ENCODE results near the gene PNMT. TPM values are rescaled to one million over a fixed set of nuclear protein-coding genes. Genes with fewer than 3 reads are reported as not detected.

PNMT gene
- total RNA-seq, 1 donor from 2014 or later = 2.4 TPM

GRCh38 chr17:39639043-39639442 lies 29.2 kb upstream of the PNMT start:
- no peak for DNase-seq (ENCODE audit: extremely low spot score, unreplicated experiment)
- no peak overlapping the region for H3K4me3 Mint-ChIP-seq (ENCODE audit: unreplicated experiment)
- no peaks in the 10 kb centered on the region for H3K27me3 Mint-ChIP-seq (ENCODE audit: unreplicated experiment)
- H3K9me3 Mint-ChIP-seq (ENCODE audit: unreplicated experiment) = no peaks in the 10 kb centered on the region
- H3K4me1 Mint-ChIP-seq (ENCODE audit: unreplicated experiment) = peaks cover 56% of the 10 kb centered on the region
- TF ChIP-seq CTCF (IDR thresholded peaks at IDR 0.05) = no peak
- no peaks in the 10 kb centered on the region for H3K36me3 Mint-ChIP-seq (ENCODE audit: unreplicated experiment)
- H3K27ac Mint-ChIP-seq (ENCODE audit: unreplicated experiment) = no peak overlapping the region

- Mint-ChIP-seq H3K4me1 (ENCODE audit: unreplicated experiment) (peaks cover 53% of the 10 kb centered on the region), H3K27ac (ENCODE audit: unreplicated experiment) (no peak overlapping the region)
Observed at GRCh38 chr17:39639566-39640458, 28.4 kb upstream of the PNMT start.

GRCh38 chr17:39640591-39641031 lies 27.6 kb upstream of the PNMT start:
- Mint-ChIP-seq H3K36me3 (ENCODE audit: unreplicated experiment) (no peaks in the 10 kb centered on the region), H3K9me3 (ENCODE audit: unreplicated experiment) (no peaks in the 10 kb centered on the region), H3K27me3 (ENCODE audit: unreplicated experiment) (no peaks in the 10 kb centered on the region), H3K4me1 (ENCODE audit: unreplicated experiment) (peaks cover 53% of the 10 kb centered on the region), H3K27ac (ENCODE audit: unreplicated experiment) (no peak overlapping the region), H3K4me3 (ENCODE audit: unreplicated experiment) (no peak overlapping the region)
- TF ChIP-seq CTCF (IDR thresholded peaks at IDR 0.05) = no peak
- DNase-seq (ENCODE audit: extremely low spot score, unreplicated experiment) = no peak

More at GRCh38 chr17:39639566-39640458, 28.4 kb upstream of the PNMT start:
- H3K27me3 Mint-ChIP-seq (ENCODE audit: unreplicated experiment) = no peaks in the 10 kb centered on the region
- TF ChIP-seq CTCF (IDR thresholded peaks at IDR 0.05) = no peak
- no peaks in the 10 kb centered on the region for H3K9me3 Mint-ChIP-seq (ENCODE audit: unreplicated experiment)
- H3K36me3 Mint-ChIP-seq (ENCODE audit: unreplicated experiment) = no peaks in the 10 kb centered on the region
- no peak for DNase-seq (ENCODE audit: extremely low spot score, unreplicated experiment)
- no peak overlapping the region for H3K4me3 Mint-ChIP-seq (ENCODE audit: unreplicated experiment)

GRCh38 chr17:39641097-39641496 lies 27.2 kb upstream of the PNMT start:
- no peak for DNase-seq (ENCODE audit: extremely low spot score, unreplicated experiment)
- Mint-ChIP-seq H3K9me3 (ENCODE audit: unreplicated experiment) (no peaks in the 10 kb centered on the region), H3K27ac (ENCODE audit: unreplicated experiment) (no peak overlapping the region), H3K27me3 (ENCODE audit: unreplicated experiment) (no peaks in the 10 kb centered on the region), H3K4me1 (ENCODE audit: unreplicated experiment) (peaks cover 53% of the 10 kb centered on the region), H3K4me3 (ENCODE audit: unreplicated experiment) (no peak overlapping the region), H3K36me3 (ENCODE audit: unreplicated experiment) (no peaks in the 10 kb centered on the region)
- TF ChIP-seq CTCF (IDR thresholded peaks at IDR 0.05) = no peak

- Mint-ChIP-seq H3K27ac (ENCODE audit: unreplicated experiment) (no peak overlapping the region), H3K4me3 (ENCODE audit: unreplicated experiment) (no peak overlapping the region), H3K4me1 (ENCODE audit: unreplicated experiment) (peaks cover 50% of the 10 kb centered on the region), H3K9me3 (ENCODE audit: unreplicated experiment) (no peaks in the 10 kb centered on the region), H3K27me3 (ENCODE audit: unreplicated experiment) (no peaks in the 10 kb centered on the region), H3K36me3 (ENCODE audit: unreplicated experiment) (no peaks in the 10 kb centered on the region)
- TF ChIP-seq CTCF (IDR thresholded peaks at IDR 0.05) = no peak
- DNase-seq (ENCODE audit: extremely low spot score, unreplicated experiment) = no peak
Observed at GRCh38 chr17:39641883-39642282, 26.4 kb upstream of the PNMT start.

Measured in osteocyte (in vitro differentiated cells).